ES-I3 (cell line): Measurements from ENCODE around the gene SPAG7.

Source experiments
- H3K36me3 ChIP-seq: 2 replicates; pipeline ENCODE4 v1.6.1; 2013; ENCODE audit warnings: mild to moderate bottlenecking, low read length, control low read depth, moderate library complexity; ENCODE audit not compliant: insufficient read depth
- H3K4me1 ChIP-seq: 2 replicates; pipeline ENCODE4 v1.6.1; 2013; ENCODE audit warnings: mild to moderate bottlenecking, control low read depth, low read length; ENCODE audit not compliant: insufficient read depth
- H3K9ac ChIP-seq: 2 replicates; pipeline ENCODE4 v1.6.1; 2013; ENCODE audit warnings: low read depth, mild to moderate bottlenecking, low read length, moderate library complexity
- H3K9me3 ChIP-seq: 2 replicates; pipeline ENCODE4 v1.6.1; 2013; ENCODE audit warnings: mild to moderate bottlenecking, low read length, moderate library complexity; ENCODE audit not compliant: control insufficient read depth, insufficient read depth

The SPAG7 gene

GRCh38 chr17:4969047-4969550 is 1.5 kb upstream of the SPAG7 start:
- Histone ChIP-seq H3K36me3 (peaks cover 5% of the 10 kb centered on the region; the same call in 1 of the 2 replicates), H3K4me1 (peaks cover 15% of the 10 kb centered on the region), H3K9me3 (no peaks in the 10 kb centered on the region), H3K9ac (peak overlapping the region; percentile 73)

- H3K9me3 ChIP-seq: no peaks in the 10 kb centered on the region
- H3K4me1 ChIP-seq: peaks cover 15% of the 10 kb centered on the region
- peaks cover 5% of the 10 kb centered on the region; the same call in 1 of the 2 replicates for H3K36me3 ChIP-seq
- H3K9ac ChIP-seq: peak overlapping the region; percentile 73
These were observed 949 bp upstream of the SPAG7 start for GRCh38 chr17:4968486-4969046.

- H3K9me3 ChIP-seq: no peaks in the 10 kb centered on the region
- peaks cover 11% of the 10 kb centered on the region for H3K4me1 ChIP-seq
- H3K9ac ChIP-seq: peak overlapping the region; percentile 73
- H3K36me3 ChIP-seq: peaks cover 5% of the 10 kb centered on the region
These were observed 626 bp downstream of the SPAG7 start for GRCh38 chr17:4966844-4967538.

- peaks cover 11% of the 10 kb centered on the region for H3K4me1 ChIP-seq
- H3K9me3 ChIP-seq: no peaks in the 10 kb centered on the region
- peaks cover 5% of the 10 kb centered on the region for H3K36me3 ChIP-seq
- H3K9ac ChIP-seq: no peak overlapping the region
These were observed 2.2 kb downstream of the SPAG7 start for GRCh38 chr17:4965311-4965986.

DNA sequence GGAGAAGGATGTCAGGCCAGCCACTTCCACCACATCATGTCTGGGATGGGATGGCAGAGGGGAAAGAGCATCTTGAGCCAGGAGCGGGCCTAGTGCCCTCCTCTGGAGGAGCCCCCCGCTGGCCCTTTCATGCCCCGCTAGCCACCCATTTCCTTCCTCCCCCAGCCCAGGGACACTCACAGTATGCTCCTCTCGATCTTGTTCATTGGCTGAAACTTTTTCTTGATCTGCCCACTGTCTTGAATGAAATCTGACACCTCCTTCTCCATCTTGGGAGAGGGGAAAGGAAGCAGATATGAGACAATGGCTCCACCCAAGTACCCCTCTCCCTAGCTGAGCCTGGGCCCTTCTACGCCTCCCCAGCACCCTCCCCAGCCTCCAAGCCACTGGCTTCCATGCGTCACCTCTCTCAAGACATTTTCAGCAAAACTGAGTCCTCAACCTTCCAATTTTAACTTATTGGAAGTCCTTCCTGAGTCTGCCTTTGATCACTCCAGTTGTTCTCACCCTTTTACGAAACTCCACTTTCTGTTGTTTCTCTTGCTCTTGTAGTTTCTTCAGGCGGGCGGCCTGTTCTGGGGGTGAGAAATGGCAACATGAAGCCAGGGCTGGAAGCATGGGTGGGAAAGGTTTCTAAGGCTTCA is 7.2 kb downstream of the SPAG7 start:
- no peaks in the 10 kb centered on the region for H3K9me3 ChIP-seq

DNA sequence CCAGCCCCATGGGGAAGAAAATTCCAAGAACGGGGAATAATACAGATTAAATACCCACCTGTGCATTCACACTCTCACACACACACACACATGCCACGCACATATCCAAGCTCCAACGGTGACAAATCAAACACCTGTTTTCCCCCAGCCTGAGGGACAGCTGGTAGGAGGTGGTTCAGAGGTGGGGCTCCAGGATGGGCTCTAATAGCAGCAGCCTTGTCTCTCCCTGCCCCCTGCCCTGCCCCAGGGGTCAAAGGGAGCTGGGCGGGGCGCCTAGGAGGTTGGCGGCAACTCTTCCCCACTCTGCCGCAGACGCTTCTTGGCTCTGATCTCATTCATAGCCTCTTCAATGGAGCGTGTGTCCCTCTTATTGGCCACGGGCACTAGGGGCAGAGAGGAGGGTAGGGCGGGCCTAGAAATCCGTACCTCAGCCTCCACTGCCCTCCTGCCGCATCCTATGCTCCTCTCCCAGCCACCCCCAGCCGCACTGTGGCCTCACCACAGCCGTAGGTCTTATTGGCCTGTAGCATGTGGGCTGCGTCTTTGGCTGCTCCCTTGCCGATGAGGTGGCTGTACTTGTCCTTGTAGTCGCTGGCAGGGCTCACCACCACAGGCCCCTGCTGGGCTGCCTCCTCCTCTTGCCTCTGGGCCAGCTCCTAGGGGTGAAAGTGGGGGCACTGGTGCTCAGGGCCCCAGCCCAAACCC is 8.2 kb downstream of the SPAG7 start:
- Histone ChIP-seq H3K36me3 (no peaks in the 10 kb centered on the region; the same call in 1 of the 2 replicates), H3K4me1 (no peaks in the 10 kb centered on the region; the same call in 1 of the 2 replicates), H3K9me3 (no peaks in the 10 kb centered on the region), H3K9ac (no peak overlapping the region)

More for the DNA sequence above, 7.2 kb downstream of the SPAG7 start:
- H3K9ac ChIP-seq: no peak overlapping the region
- no peaks in the 10 kb centered on the region; the same call in 1 of the 2 replicates for H3K36me3 ChIP-seq
- no peaks in the 10 kb centered on the region; the same call in 1 of the 2 replicates for H3K4me1 ChIP-seq

GRCh38 chr17:4958102-4958501 is 9.5 kb downstream of the SPAG7 start:
- Histone ChIP-seq H3K9me3 (no peaks in the 10 kb centered on the region), H3K4me1 (no peaks in the 10 kb centered on the region; the same call in 1 of the 2 replicates), H3K9ac (no peak overlapping the region), H3K36me3 (no peaks in the 10 kb centered on the region; the same call in 1 of the 2 replicates)

DNA sequence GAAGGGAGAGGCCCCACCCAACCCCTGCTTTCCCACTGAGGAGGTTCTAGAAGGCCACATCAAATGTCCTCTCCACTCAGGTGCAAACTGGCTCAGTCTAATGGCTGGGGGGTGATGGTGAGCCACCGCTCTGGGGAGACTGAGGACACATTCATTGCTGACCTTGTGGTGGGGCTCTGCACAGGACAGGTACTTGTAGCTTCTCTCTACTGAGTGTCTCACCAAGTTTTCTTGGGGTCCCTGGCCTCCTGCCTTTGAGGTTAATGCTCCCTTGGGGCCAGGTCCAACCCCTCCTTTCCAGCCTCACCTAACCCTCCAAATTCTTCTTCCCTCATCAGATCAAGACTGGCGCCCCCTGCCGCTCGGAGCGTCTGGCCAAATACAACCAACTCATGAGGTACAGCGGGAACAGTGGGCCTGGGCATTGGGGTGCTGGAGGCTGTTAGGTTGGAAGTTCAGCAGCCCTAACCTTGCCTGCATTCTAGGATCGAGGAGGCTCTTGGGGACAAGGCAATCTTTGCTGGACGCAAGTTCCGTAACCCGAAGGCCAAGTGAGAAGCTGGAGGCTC is 11.0 kb downstream of the SPAG7 start:
- Histone ChIP-seq H3K36me3 (no peaks in the 10 kb centered on the region), H3K4me1 (peaks cover 4% of the 10 kb centered on the region; the same call in 1 of the 2 replicates), H3K9me3 (no peaks in the 10 kb centered on the region), H3K9ac (no peak overlapping the region)

DNA sequence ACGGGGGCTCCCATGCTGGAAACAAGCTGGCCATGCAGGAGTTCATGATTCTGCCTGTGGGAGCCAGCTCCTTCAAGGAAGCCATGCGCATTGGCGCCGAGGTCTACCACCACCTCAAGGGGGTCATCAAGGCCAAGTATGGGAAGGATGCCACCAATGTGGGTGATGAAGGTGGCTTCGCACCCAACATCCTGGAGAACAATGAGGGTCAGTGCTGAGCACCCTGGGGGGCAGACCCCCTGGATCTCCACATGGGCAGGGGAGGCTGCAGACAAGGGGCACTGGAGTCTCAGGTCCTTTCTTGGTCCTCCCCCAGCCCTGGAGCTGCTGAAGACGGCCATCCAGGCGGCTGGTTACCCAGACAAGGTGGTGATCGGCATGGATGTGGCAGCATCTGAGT is 12.5 kb downstream of the SPAG7 start:
- Histone ChIP-seq H3K4me1 (peaks cover 5% of the 10 kb centered on the region; the same call in 1 of the 2 replicates), H3K9ac (no peak overlapping the region), H3K9me3 (no peaks in the 10 kb centered on the region), H3K36me3 (no peaks in the 10 kb centered on the region)

GRCh38 chr17:4953451-4953961 is 14.1 kb downstream of the SPAG7 start:
- H3K9ac ChIP-seq: no peak overlapping the region
- peaks cover 5% of the 10 kb centered on the region; the same call in 1 of the 2 replicates for H3K4me1 ChIP-seq
- H3K36me3 ChIP-seq: no peaks in the 10 kb centered on the region
- H3K9me3 ChIP-seq: no peaks in the 10 kb centered on the region

DNA sequence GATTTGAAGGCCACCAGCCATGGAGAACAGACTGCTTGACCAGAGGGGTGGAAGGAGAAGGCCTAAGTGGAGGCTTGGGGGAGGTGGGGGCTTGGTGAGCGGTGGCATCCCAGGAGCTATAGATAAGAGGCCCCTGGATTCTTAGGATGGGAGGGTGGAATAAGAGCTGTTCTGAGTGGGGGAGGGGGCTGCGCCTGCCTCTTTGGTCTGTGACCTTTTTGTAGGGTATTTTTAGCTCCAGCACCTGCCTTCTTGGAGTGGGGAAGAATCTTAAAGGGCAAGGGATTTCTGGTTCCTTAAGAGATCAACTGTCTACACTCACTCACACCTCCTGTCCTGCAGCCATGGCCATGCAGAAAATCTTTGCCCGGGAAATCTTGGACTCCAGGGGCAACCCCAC is 16.1 kb downstream of the SPAG7 start:
- H3K9me3 ChIP-seq: no peaks in the 10 kb centered on the region
- H3K36me3 ChIP-seq: peaks cover 3% of the 10 kb centered on the region
- H3K9ac ChIP-seq: peak overlapping the region; percentile 81; the same call in 1 of the 2 replicates
- peaks cover 5% of the 10 kb centered on the region; the same call in 1 of the 2 replicates for H3K4me1 ChIP-seq

- H3K9me3 ChIP-seq: no peaks in the 10 kb centered on the region
- peaks cover 11% of the 10 kb centered on the region for H3K4me1 ChIP-seq
These were observed 16.8 kb downstream of the SPAG7 start, which contains the start of gene ENO3 for GRCh38 chr17:4950746-4951204. Gene ENO3 (plus strand): TSS chr17:4951119. CDS start chr17:4951830, 711 bp downstream.

GRCh38 chr17:4950075-4950745 is 17.4 kb downstream of the SPAG7 start:
- peaks cover 9% of the 10 kb centered on the region for H3K36me3 ChIP-seq

More at GRCh38 chr17:4950746-4951204, 16.8 kb downstream of the SPAG7 start, which contains the start of gene ENO3:
- Histone ChIP-seq H3K9ac (peak within 1 kb of the TSS; percentile 81), H3K36me3 (peaks cover 9% of the 10 kb centered on the region)

More at GRCh38 chr17:4950075-4950745, 17.4 kb downstream of the SPAG7 start:
- peaks cover 16% of the 10 kb centered on the region for H3K4me1 ChIP-seq
- no peaks in the 10 kb centered on the region for H3K9me3 ChIP-seq
- peak overlapping the region; percentile 81 for H3K9ac ChIP-seq
